ENCODE data around the gene STX2. TPM values are rescaled to one million over a fixed set of nuclear protein-coding genes. Genes with fewer than 3 reads are reported as not detected.

STX2 gene
- total RNA-seq, 1 donor from 2014 or later = 16.5 TPM

DNA sequence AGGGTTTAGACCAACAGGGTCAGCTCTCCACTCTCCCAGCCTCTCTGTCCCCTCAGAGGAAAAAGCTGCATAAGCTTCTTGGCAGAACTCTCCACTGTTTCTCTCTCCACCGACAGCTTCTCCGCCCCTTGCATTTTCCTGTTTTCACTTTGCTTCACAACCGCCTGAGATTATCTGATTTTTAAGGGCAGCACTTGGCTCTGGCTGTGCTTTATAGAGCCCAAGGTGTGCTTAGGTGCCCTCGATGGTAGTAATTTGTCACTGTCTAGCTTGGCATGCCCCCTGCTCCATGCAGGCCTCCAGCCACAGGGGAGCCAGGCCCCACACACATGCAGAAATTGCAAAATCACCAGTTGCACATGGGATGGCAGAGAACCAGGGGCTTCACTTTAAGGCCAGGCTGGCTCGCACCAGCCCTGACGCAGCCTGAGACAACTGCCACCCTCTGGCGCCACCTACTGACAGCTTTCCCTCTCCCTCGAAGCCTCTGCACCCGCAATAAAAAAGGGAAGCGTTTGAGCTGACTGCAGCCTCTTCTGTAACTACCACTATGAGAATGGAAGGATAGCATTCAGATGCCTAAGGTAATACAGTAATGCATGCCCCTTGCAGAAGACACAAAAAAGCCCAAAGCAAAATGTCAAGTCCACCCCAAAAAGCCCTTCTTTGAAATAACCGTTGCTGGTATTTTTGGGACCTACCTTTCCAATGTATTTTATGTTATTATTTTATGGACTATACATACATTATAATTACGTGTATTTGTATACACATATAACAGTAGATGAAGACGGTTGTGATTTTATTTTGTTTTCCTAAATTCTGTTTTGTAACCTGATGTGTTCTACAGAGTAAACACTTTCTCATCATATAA lies 90.9 kb downstream of the STX2 start:
- H3K36me3 ChIP-seq = no peaks in the 10 kb centered on the region
- TF ChIP-seq POLR2A (IDR thresholded peaks at IDR 0.05) (no peak), POLR2AphosphoS5 (IDR thresholded peaks at IDR 0.05; ENCODE audit: insufficient read depth in 1 of 2, low read depth in 1 of 2) (peak in 1 of 2 donors; percentile 33)
- TF ChIP-seq, protein P1, sequence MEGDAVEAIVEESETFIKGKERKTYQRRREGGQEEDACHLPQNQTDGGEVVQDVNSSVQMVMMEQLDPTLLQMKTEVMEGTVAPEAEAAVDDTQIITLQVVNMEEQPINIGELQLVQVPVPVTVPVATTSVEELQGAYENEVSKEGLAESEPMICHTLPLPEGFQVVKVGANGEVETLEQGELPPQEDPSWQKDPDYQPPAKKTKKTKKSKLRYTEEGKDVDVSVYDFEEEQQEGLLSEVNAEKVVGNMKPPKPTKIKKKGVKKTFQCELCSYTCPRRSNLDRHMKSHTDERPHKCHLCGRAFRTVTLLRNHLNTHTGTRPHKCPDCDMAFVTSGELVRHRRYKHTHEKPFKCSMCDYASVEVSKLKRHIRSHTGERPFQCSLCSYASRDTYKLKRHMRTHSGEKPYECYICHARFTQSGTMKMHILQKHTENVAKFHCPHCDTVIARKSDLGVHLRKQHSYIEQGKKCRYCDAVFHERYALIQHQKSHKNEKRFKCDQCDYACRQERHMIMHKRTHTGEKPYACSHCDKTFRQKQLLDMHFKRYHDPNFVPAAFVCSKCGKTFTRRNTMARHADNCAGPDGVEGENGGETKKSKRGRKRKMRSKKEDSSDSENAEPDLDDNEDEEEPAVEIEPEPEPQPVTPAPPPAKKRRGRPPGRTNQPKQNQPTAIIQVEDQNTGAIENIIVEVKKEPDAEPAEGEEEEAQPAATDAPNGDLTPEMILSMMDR (IDR thresholded peaks at IDR 0.05) = peak; percentile 38 to 66 (median 59)
- no peak overlapping the region for H3K4me3 ChIP-seq
- H3K27me3 ChIP-seq = no peaks in the 10 kb centered on the region
- no peaks in the 10 kb centered on the region for H3K9me3 ChIP-seq
- DNase-seq (ENCODE audit: extremely low spot score in 2 of 2) = no peak
- intact Hi-C loops (cut with DNase I) = no loop called here
- H3K4me1 ChIP-seq = peaks cover 7% of the 10 kb centered on the region
- no peak overlapping the region for H3K27ac ChIP-seq

- DNase-seq (ENCODE audit: extremely low spot score in 2 of 2) = no peak
- H3K36me3 ChIP-seq = no peaks in the 10 kb centered on the region
- peaks cover 7% of the 10 kb centered on the region for H3K4me1 ChIP-seq
- H3K4me3 ChIP-seq = no peak overlapping the region
- intact Hi-C loops (cut with DNase I) = no loop called here
- no peak for TF ChIP-seq POLR2AphosphoS5 (IDR thresholded peaks at IDR 0.05; ENCODE audit: insufficient read depth in 1 of 2, low read depth in 1 of 2)
- H3K27me3 ChIP-seq = no peaks in the 10 kb centered on the region
- no peaks in the 10 kb centered on the region for H3K9me3 ChIP-seq
- H3K27ac ChIP-seq = no peak overlapping the region
Observed at GRCh38 chr12:130746546-130746945, 92.5 kb downstream of the STX2 start.

DNA sequence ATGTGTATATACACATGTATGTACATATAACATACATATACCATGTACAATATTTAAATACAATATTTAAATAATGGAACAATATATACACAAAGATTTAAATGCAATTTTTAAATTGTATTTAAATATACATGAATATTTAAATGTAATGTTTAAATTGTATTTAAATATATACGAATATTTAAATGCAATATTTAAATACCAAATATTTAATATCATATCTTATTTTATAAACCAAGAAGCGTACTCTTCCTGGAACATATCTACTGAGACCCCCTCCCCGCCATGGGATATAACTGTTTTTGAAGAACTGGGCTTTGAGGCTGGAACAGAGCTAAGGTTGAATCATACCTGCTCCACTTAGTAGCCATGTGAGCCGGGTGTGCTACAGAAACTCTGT lies 93.1 kb downstream of the STX2 start:
- Histone ChIP-seq H3K4me3 (no peak overlapping the region), H3K27ac (no peak overlapping the region), H3K4me1 (peaks cover 7% of the 10 kb centered on the region), H3K27me3 (no peaks in the 10 kb centered on the region), H3K36me3 (no peaks in the 10 kb centered on the region), H3K9me3 (no peaks in the 10 kb centered on the region)
- intact Hi-C loops (cut with DNase I) = no loop called here
- TF ChIP-seq POLR2A (IDR thresholded peaks at IDR 0.05) (no peak), POLR2AphosphoS5 (IDR thresholded peaks at IDR 0.05; ENCODE audit: insufficient read depth in 1 of 2, low read depth in 1 of 2) (no peak)
- TF ChIP-seq, protein P1 (IDR thresholded peaks at IDR 0.05) = no peak
- no peak for DNase-seq (ENCODE audit: extremely low spot score in 2 of 2)

DNA sequence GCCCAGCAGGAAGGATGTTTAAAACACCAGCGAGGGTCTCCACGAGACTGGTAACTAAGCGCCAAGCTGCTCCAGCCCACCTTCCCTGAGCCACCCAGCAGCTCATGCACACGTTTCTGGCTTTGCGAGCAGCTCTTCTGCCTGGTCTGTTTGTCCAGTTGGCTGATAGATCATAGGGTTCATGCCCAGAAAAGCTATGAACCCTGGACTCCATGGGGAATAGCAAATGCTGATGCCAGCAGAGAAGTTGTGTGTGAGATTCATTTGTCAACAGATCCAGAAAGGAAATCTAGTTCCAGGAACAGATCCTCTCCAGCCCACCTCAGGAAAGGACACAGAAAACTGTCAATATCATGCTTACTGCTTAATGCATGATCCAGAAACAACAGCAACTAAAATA lies 94.8 kb downstream of the STX2 start:
- peaks cover 7% of the 10 kb centered on the region for H3K4me1 ChIP-seq
- no peaks in the 10 kb centered on the region for H3K27me3 ChIP-seq
- H3K36me3 ChIP-seq = no peaks in the 10 kb centered on the region
- DNase-seq (ENCODE audit: extremely low spot score in 2 of 2) = peak in 1 of 2 donors; percentile 61
- no peak overlapping the region for H3K27ac ChIP-seq
- H3K9me3 ChIP-seq = no peaks in the 10 kb centered on the region
- TF ChIP-seq POLR2A (IDR thresholded peaks at IDR 0.05) = no peak
- TF ChIP-seq, protein P1 (IDR thresholded peaks at IDR 0.05) = no peak
- no peak for TF ChIP-seq POLR2AphosphoS5 (IDR thresholded peaks at IDR 0.05; ENCODE audit: insufficient read depth in 1 of 2, low read depth in 1 of 2)
- intact Hi-C loops (cut with DNase I) = no loop called here
- H3K4me3 ChIP-seq = no peak overlapping the region

- Histone ChIP-seq H3K4me3 (no peak overlapping the region), H3K36me3 (no peaks in the 10 kb centered on the region), H3K27ac (no peak overlapping the region), H3K27me3 (no peaks in the 10 kb centered on the region), H3K4me1 (peaks cover 7% of the 10 kb centered on the region), H3K9me3 (no peaks in the 10 kb centered on the region)
- DNase-seq (ENCODE audit: extremely low spot score in 2 of 2) = peak in 1 of 2 donors; percentile 52
- intact Hi-C loops (cut with DNase I) = no loop called here
- TF ChIP-seq, protein P1 (IDR thresholded peaks at IDR 0.05) = no peak
- TF ChIP-seq POLR2A (IDR thresholded peaks at IDR 0.05) (no peak), POLR2AphosphoS5 (IDR thresholded peaks at IDR 0.05; ENCODE audit: insufficient read depth in 1 of 2, low read depth in 1 of 2) (no peak)
Observed at GRCh38 chr12:130743606-130744005, 95.4 kb downstream of the STX2 start.
